Large intestine (tissue), 3 donors: ENCODE measurements around the gene GNB5. TPM values are rescaled to one million over a fixed set of nuclear protein-coding genes. Genes with fewer than 3 reads are reported as not detected.
"Not testable (repeated sequence)": the region's sequence is repeated elsewhere in the genome, so short reads cannot be mapped to it uniquely, and the experiment has no call there.

ENCODE experiments used
- DNase-seq, 2 donors: peaks; one replicate each; pipeline versions ENCODE4 v3.0.0 to v3.0.0-alpha.2; 2013
- H3K27ac ChIP-seq: one replicate; pipeline ENCODE4 v1.5.1; 2013; ENCODE audit warnings: low read length
- H3K27me3 ChIP-seq: 2 replicates; pipeline ENCODE4 v1.6.1; 2013; ENCODE audit warnings: low read length; ENCODE audit not compliant: control insufficient read depth, insufficient read depth
- H3K36me3 ChIP-seq: 2 replicates; pipeline ENCODE4 v1.6.1; 2013; ENCODE audit warnings: low read length; ENCODE audit not compliant: control insufficient read depth, insufficient read depth
- H3K4me1 ChIP-seq: one replicate; pipeline ENCODE4 v1.6.1; 2013; ENCODE audit warnings: low read length; ENCODE audit not compliant: control insufficient read depth, insufficient read depth
- H3K4me3 ChIP-seq: one replicate; pipeline ENCODE4 v1.5.1; 2013; ENCODE audit warnings: low read length
- H3K9me3 ChIP-seq: one replicate; pipeline ENCODE4 v1.6.1; 2013; ENCODE audit warnings: mild to moderate bottlenecking, low read depth, low read length, moderate library complexity; ENCODE audit not compliant: control insufficient read depth
- WGBS: methylation state at CpG from one replicate; pipeline ENCODE4 v1.1.5; 2013; ENCODE audit warnings: low lambda C conversion rate; ENCODE audit not compliant: insufficient coverage; 5-methylcytosine and 5-hydroxymethylcytosine counted together
- polyA plus RNA-seq: library from polyadenylated mRNA; unstranded; fragments of 120-200 nt; gene quantifications from one replicate; pipeline ENCODE4 v1.2.1, GENCODE V29; 2013

GNB5 gene
- polyA plus RNA-seq, 1 donor: 7.9 TPM

DNA sequence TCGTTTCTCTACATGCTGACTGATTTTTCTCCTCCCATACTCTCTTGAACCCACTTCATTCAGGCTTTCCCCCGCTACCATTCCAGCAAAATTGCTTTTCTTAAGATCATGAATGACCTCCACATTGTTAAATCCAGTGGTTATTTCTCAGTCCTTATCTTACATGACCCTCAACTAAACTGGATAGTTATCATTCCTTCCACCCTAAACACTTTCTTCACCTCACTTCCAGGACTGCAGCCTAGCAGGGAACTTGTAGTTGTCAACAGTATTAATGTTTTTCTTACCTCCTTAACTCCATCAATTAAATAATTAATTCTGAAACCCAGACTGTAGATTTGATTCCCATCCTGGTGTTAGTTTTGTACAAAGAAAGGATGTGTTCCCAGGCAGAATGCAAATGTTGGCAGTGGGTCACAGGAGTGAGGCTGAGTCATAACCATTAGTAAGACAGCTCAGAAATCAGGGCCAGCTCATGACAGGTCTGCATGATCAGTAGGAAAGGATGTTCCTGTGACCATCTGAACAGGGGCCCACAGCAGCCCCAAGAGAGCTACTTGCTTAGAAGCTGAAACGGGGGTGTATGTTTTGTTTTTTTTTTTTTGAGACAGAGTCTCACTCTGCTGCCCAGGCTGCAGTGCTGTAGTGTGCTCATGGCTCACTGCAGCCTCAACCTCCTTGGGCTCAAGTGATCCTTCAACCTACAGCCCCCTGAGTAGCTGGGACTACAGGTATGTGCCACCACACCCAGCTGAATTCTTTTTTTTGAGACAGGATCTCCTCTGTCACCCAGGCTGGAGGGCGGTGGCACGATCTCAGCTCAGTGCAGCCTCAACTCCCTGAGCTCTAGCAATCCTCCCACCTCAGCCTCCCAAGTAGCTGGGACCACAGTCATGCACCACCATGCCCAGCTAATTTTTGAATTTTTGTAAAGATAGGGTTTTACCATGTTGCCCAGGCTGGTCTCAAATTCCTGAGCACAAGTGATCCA lies 87.7 kb downstream of the GNB5 start:
- Histone ChIP-seq H3K4me1 (peaks cover 7% of the 10 kb centered on the region), H3K27ac (no peak overlapping the region), H3K36me3 (no peaks in the 10 kb centered on the region), H3K27me3 (no peaks in the 10 kb centered on the region), H3K4me3 (no peak overlapping the region), H3K9me3 (no peaks in the 10 kb centered on the region)
- peak in 1 of 2 donors; percentile 35 for DNase-seq
- WGBS: 100% methylated on average over 1 of the region's 5 CpGs

DNA sequence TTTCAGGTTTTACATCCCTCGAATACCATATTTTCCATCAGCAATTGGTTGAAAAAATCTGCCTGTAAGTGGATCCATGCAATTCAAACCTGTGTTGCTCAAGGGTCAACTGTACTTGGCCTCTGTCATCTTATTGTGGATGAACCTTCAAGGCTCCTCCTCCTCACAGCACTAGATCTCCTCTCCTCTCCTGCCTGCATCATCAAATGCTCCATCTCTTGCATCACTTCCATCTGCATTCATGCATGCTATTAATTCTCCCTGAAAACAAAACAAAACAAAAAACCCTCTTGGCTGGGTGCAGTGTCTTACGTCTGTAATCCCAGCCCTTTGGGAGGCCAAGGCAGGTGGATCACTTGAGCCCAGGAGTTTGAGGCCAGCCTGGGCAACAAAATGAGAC lies 88.7 kb downstream of the GNB5 start:
- H3K36me3 ChIP-seq: no peaks in the 10 kb centered on the region
- H3K9me3 ChIP-seq: no peaks in the 10 kb centered on the region
- no peaks in the 10 kb centered on the region for H3K27me3 ChIP-seq
- H3K27ac ChIP-seq: no peak overlapping the region
- WGBS: no CpG with 5 or more reads among the region's 2 CpGs
- peaks cover 14% of the 10 kb centered on the region for H3K4me1 ChIP-seq
- no peak for DNase-seq
- no peak overlapping the region for H3K4me3 ChIP-seq

DNA sequence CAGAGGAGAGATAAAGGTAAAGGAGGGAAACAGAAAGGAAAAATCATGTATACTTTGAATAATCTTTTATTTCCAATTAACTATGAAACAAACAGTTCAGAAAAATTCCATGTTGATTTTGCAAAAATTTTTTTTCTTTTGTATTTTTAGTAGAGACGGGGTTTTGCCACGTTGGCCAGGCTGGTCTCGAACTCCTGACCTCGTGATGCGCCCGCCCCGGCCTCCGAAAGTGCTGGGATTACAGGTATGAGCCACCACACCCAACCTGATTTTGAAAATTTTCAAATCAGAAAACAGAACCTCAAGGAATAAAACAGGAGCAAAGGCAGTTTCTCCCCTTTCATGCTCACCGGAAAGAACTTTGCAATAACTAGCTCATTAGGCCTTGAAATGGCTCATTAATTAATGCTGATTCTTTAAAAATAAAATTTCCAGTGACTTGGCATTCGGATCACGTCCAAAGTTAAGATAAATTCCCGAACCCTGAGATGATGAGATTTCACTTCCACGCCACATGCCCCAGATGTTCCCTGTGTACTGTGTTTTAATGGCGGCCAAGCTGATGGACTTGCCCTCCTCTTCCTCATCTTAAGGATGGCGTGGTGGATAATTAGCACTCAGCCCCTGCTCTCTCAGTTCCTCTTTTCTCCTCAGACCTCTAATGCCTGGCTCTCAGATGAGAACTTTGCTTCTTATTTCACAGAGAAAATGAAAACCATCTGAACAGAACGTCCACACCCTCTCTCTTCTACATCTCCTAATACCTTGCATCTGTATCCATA lies 89.5 kb downstream of the GNB5 start:
- no peak overlapping the region for H3K27ac ChIP-seq

DNA sequence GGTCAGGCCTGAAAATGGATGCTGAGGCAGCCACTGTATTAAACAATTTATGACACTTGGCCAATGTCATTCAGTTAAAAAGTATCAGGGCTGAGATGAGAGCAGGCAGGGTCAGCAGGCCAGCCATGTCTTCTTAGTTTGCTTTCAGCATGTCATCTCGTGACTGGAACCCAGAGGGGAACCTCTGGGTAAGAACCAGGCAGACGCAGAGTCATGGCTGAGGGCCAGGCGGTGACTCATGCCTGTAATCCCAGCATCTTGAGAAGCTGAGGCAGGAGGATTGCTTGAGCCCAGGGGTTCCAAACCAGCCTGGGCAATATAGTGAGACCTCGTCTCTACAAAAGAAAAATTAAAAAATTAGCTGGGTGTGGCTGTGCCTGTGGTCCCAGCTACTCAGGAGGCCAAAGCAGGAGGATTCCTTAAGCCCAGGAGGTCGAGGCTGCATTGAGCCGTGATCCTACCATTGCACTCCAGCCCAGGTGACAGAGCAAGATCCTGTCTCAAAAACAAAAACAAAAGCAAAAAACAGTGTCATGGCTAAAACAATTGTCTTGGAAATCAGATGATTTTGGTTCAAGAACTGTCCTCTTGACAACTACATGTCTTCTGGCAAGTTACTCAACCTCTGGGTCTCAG lies 90.3 kb downstream of the GNB5 start:
- WGBS: no CpG with 5 or more reads among the region's 6 CpGs
- no peaks in the 10 kb centered on the region for H3K27me3 ChIP-seq
- peak in 1 of 2 donors; percentile 33 for DNase-seq
- peaks cover 20% of the 10 kb centered on the region for H3K4me1 ChIP-seq
- H3K4me3 ChIP-seq: no peak overlapping the region
- H3K36me3 ChIP-seq: no peaks in the 10 kb centered on the region
- no peaks in the 10 kb centered on the region for H3K9me3 ChIP-seq
- no peak overlapping the region for H3K27ac ChIP-seq

More for the DNA sequence above, 89.5 kb downstream of the GNB5 start:
- Histone ChIP-seq H3K27me3 (no peaks in the 10 kb centered on the region), H3K4me3 (no peak overlapping the region), H3K36me3 (no peaks in the 10 kb centered on the region), H3K9me3 (no peaks in the 10 kb centered on the region), H3K4me1 (peaks cover 20% of the 10 kb centered on the region)
- 100% methylated on average over 2 of the region's 16 CpGs for WGBS
- no peak for DNase-seq

DNA sequence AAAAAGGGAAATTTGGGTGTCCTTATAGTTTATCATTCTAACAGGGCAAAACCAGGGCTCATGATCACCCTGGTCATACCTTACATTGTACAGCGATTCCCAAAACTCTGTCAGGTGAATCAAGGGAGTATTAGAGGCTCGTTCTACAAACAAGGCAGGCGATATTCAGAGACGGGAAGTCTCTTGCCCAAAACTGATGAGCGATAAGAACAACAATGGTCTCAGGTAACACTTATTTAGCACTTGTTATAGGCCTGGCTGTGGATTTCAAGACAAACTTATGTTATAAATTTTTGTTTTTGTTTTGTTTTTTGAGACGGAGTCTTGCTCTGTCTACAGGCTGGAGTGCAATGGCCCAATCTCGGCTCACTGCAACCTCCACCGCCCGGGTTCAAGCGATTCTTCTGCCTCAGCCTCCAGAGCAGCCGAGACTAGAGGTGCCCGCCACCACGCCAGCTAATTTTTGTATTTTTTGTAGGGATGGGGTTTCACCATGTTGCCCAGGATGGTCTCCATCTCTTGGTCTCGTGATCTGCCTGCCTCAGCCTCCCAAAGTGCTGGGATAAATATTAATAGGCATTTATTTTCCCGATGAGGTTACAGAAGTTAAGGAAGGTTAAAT lies 91.4 kb downstream of the GNB5 start:
- H3K27ac ChIP-seq: no peak overlapping the region
- H3K4me1 ChIP-seq: peaks cover 25% of the 10 kb centered on the region
- H3K9me3 ChIP-seq: no peaks in the 10 kb centered on the region
- DNase-seq: no peak
- H3K27me3 ChIP-seq: no peaks in the 10 kb centered on the region
- H3K36me3 ChIP-seq: no peaks in the 10 kb centered on the region
- WGBS: no CpG with 5 or more reads among the region's 15 CpGs
- no peak overlapping the region for H3K4me3 ChIP-seq

DNA sequence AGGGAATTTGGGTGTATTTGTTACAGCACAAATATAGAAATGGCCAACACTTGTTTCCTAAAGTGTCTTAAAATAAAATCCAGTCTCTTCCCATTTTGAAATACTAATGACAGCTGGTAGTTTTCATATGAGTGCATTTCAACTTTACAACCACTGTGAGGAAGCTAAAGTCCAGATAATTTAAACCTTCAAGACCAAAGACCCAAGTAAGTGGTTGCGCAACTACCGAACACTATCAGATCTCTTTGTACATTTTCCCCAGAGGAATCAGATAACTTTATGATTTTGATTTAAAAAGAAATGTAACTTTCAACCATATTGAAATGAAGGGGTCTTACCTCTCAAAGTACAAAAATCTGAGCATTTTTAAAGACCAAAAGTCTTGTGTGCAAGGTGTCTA lies 92.9 kb downstream of the GNB5 start:
- Histone ChIP-seq H3K4me1 (peaks cover 34% of the 10 kb centered on the region), H3K4me3 (no peak overlapping the region), H3K27me3 (no peaks in the 10 kb centered on the region), H3K36me3 (no peaks in the 10 kb centered on the region), H3K9me3 (no peaks in the 10 kb centered on the region), H3K27ac (peak overlapping the region; percentile 73)
- WGBS: 17% methylated on average over 1 of the region's 2 CpGs
- DNase-seq: peak; percentile 67 to 77

DNA sequence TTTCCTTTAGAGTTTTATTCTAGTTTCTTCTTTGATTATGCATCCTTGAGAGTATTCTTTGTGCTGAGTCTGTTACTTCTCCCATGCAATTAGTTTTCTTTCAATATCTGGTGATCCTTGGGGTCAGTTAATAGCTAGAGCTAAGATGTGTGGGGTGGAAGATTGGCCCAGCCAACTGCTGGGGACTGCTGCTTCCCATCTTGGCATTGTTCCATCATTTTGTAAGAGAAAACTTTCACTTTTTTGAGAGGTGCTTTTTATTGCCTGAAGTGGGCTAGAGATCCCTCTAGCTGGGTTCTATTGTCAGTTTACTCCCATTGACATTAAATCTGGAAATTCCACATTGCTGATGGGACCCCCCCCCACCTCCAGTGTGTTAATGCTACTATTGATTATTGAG lies 94.0 kb downstream of the GNB5 start:
- Histone ChIP-seq H3K9me3 (no peaks in the 10 kb centered on the region), H3K36me3 (no peaks in the 10 kb centered on the region), H3K4me3 (no peak overlapping the region), H3K27me3 (no peaks in the 10 kb centered on the region), H3K27ac (no peak overlapping the region), H3K4me1 (peaks cover 33% of the 10 kb centered on the region)
- DNase-seq: no peak

DNA sequence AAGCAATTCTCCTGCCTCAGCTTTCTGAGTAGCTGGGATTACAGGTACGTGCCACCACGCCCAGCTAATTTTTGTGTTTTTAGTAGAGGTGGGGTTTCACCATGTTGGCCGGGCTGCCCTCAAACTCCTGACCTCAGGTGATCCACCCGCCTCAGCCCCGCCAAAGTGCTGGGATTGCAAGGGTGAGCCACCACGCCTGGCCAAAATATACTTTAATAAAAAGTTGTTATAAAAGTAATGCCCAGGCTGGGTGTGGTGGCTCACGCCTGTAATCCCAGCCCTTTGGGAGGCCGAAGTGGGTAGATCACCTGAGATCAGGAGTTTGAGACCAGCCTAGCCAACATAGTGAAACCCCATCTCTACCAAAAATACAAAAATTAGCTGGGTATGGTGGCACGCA lies 94.7 kb downstream of the GNB5 start:
- DNase-seq, H3K27me3 ChIP-seq, H3K27ac ChIP-seq, H3K9me3 ChIP-seq, H3K4me3 ChIP-seq, H3K36me3 ChIP-seq: not testable (repeated sequence)
- H3K4me1 ChIP-seq: peaks cover 30% of the 10 kb centered on the region
- no CpG with 5 or more reads among the region's 9 CpGs for WGBS

DNA sequence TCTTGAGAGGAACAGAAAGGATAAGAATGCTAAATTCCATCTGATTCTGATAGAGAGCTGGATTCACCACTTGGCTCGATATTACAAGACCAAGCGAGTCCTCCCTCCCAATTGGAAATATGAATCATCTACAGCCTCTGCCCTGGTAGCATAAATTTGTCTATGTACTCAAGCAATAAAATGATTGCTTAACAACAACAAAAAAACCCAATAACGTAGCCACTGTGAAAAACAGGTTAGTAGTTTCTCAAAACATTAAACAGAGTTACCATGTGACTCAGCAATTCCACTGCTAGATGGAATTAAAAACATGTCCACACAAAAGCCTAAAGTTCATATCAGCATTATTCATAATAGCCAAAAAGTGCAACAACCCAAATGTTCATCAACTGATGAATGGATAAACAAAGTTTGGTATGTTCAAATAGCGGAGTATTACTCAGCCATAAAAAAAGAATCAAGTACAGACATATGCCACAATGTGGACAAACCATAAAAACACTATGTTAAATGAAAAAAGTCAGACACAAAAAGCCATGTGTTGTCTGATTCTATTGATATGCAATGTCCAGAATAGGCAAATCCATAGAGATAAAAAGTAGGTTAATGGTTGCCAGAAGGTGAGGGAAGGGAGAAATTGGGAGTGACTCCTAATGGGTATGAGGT lies 95.5 kb downstream of the GNB5 start:
- H3K27me3 ChIP-seq: no peaks in the 10 kb centered on the region
- H3K27ac ChIP-seq: peak overlapping the region; percentile 70
- H3K36me3 ChIP-seq: no peaks in the 10 kb centered on the region
- peak in 1 of 2 donors; percentile 50 for DNase-seq
- H3K4me3 ChIP-seq: no peak overlapping the region
- peaks cover 30% of the 10 kb centered on the region for H3K4me1 ChIP-seq
- WGBS: 80% methylated on average over 1 of the region's 4 CpGs
- no peaks in the 10 kb centered on the region for H3K9me3 ChIP-seq
